Muscle layer of colon (tissue), 2 donors: ENCODE measurements around the gene SREBF2.

ENCODE experiments used
- H3K27ac ChIP-seq: one replicate; pipeline ENCODE4 v1.7.0; 2013; ENCODE audit warnings: low read depth, mild to moderate bottlenecking, low read length, moderate library complexity
- H3K27me3 ChIP-seq, 2 donors: one replicate each; pipeline ENCODE4 v1.7.0; 2013; ENCODE audit warnings: low read length in 2 of 2, mild to moderate bottlenecking in 2 of 2; ENCODE audit not compliant: insufficient read depth in 2 of 2, control insufficient read depth in 1 of 2
- H3K36me3 ChIP-seq: one replicate; pipeline ENCODE4 v1.7.0; 2013; ENCODE audit warnings: mild to moderate bottlenecking, low read length; ENCODE audit not compliant: insufficient read depth
- H3K4me1 ChIP-seq: one replicate; pipeline ENCODE4 v1.7.0; 2013; ENCODE audit warnings: mild to moderate bottlenecking, low read length; ENCODE audit not compliant: insufficient read depth
- H3K4me3 ChIP-seq, 2 donors: one replicate each; pipeline ENCODE4 v1.7.0; 2013; ENCODE audit warnings: low read length in 2 of 2, low read depth in 1 of 2, mild to moderate bottlenecking in 1 of 2, moderate library complexity in 1 of 2
- H3K9ac ChIP-seq: one replicate; pipeline ENCODE4 v1.7.0; 2013; ENCODE audit warnings: low read length
- H3K9me3 ChIP-seq: one replicate; pipeline ENCODE4 v1.7.0; 2013; ENCODE audit warnings: mild to moderate bottlenecking, low read length
- donor health status: abdominal sarcoma.
- donor health status: Adenocarcinoma of cecum.

SREBF2 gene

DNA sequence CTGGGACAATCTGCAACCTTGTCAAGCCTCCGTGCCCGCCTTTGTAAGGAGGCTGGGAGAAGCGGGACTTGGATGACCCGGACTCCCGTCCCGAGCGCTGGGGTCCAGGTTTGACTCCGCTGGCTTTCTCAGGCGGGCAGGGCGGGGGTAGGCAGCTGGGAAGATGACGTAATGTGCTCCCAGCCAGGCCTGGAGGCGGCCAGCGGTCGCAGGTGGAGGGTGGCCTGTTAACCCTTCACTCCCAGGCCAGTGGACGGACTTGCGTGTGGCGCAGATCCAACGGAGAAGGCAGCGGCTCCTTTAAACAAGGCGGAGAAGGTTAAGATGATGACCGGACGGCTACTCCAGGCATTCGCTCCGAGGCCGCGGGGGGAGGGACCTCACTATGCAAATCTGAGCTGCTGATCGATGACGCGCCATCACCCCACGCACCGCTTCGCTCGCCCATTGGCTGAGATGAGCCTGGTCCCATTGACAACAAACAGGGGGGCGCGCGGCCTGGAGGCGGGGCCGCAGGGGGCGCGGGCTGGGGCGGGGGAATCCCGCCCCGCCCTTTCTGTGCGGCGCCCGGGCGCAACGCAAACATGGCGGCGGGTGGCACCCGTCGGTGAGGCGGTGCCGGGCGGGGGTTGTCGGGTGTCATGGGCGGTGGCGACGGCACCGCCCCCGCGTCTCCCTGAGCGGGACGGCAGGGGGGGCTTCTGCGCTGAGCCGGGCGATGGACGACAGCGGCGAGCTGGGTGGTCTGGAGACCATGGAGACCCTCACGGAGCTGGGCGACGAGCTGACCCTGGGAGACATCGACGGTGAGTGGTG lies at the start of gene SREBF2:
Gene SREBF2 (plus strand): TSS at position 553 of the 816 bp plus-strand sequence. CDS start 166 bp downstream, at position 719.
- Histone ChIP-seq H3K36me3 (peaks cover 11% of the 10 kb centered on the region), H3K27me3 (no peaks in the 10 kb centered on the region), H3K4me1 (peaks cover 10% of the 10 kb centered on the region), H3K4me3 (peak within 1 kb of the TSS; percentile 53 to 78), H3K9ac (peak within 1 kb of the TSS; percentile 41), H3K9me3 (no peaks in the 10 kb centered on the region), H3K27ac (peak within 1 kb of the TSS; percentile 86)

DNA sequence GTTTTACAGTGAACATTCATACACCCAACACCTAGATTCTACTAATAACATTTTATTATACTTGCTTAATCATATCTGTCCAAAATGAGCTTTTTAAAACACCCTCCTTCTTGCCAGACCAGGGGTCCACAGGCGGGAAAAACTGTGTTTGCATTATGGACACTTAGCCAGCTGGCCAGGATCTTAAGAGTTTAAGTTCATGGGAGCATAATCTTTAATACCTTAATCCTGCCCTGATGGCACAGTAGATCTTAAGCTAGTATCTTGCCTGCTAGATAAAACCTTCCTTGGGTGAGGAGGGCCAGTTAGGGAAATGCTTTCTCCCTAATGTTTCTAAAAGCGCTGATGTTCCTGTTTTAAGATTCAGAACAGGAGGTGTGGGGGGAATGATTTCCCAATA lies 45.6 kb upstream of the SREBF2 start:
- no peak overlapping the region for H3K4me3 ChIP-seq
- H3K4me1 ChIP-seq: no peaks in the 10 kb centered on the region
- no peaks in the 10 kb centered on the region for H3K9me3 ChIP-seq
- H3K27me3 ChIP-seq: no peaks in the 10 kb centered on the region
- H3K9ac ChIP-seq: no peak overlapping the region
- no peaks in the 10 kb centered on the region for H3K36me3 ChIP-seq
- no peak overlapping the region for H3K27ac ChIP-seq

DNA sequence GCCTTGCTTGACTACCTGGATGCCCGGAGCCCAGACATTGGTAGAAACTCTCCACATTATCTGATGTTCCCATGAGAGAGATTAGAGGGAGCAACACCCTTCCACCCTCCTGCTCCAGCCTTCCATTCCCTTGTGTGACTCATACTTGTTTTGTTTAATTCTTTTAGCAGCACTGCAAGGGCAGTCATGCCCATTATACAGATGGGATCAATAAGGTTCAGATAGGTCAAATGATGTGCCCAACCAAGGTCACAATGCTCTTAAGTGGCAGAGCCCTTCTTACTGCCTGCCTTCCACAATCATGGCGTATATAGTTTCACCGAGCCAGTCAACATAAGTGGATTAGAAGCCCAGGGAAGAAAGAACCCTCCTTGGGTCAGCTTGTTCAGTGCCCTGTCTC lies 39.0 kb upstream of the SREBF2 start:
- no peak overlapping the region for H3K4me3 ChIP-seq
- H3K9ac ChIP-seq: no peak overlapping the region
- no peaks in the 10 kb centered on the region for H3K36me3 ChIP-seq
- H3K4me1 ChIP-seq: no peaks in the 10 kb centered on the region
- H3K27ac ChIP-seq: no peak overlapping the region
- no peaks in the 10 kb centered on the region for H3K27me3 ChIP-seq
- no peaks in the 10 kb centered on the region for H3K9me3 ChIP-seq

DNA sequence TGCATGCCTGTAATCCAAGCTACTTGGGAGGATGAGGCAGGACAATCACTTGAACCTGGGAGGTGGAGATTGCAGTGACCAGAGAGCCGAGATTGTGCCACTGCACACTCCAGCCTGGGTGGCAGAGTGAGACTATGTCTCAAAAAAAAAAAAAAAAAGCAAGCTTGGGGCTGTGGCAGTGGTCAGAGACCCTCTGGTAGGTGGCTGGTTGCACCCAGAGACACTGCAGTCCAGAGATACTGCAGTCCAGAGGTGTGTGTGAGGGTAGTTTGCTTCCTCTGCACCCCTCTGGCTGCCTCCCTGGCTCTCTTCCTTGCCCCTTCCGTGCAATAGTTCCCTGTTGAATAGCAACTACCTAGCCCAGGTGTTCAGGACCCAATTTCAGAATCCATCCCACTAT lies 34.2 kb upstream of the SREBF2 start:
- Histone ChIP-seq H3K9ac (no peak overlapping the region), H3K36me3 (no peaks in the 10 kb centered on the region), H3K27ac (no peak overlapping the region), H3K27me3 (no peaks in the 10 kb centered on the region), H3K4me3 (no peak overlapping the region), H3K9me3 (no peaks in the 10 kb centered on the region), H3K4me1 (peaks cover 19% of the 10 kb centered on the region)

- peak overlapping the region; percentile 90 for H3K9ac ChIP-seq
- peaks cover 19% of the 10 kb centered on the region for H3K4me1 ChIP-seq
- H3K36me3 ChIP-seq: no peaks in the 10 kb centered on the region
- H3K27me3 ChIP-seq: no peaks in the 10 kb centered on the region
- H3K4me3 ChIP-seq: peak overlapping the region; percentile 89 to 97
- peak overlapping the region; percentile 82 for H3K27ac ChIP-seq
- no peaks in the 10 kb centered on the region for H3K9me3 ChIP-seq
These were observed 33.2 kb upstream of the SREBF2 start for GRCh38 chr22:41799486-41800347.

DNA sequence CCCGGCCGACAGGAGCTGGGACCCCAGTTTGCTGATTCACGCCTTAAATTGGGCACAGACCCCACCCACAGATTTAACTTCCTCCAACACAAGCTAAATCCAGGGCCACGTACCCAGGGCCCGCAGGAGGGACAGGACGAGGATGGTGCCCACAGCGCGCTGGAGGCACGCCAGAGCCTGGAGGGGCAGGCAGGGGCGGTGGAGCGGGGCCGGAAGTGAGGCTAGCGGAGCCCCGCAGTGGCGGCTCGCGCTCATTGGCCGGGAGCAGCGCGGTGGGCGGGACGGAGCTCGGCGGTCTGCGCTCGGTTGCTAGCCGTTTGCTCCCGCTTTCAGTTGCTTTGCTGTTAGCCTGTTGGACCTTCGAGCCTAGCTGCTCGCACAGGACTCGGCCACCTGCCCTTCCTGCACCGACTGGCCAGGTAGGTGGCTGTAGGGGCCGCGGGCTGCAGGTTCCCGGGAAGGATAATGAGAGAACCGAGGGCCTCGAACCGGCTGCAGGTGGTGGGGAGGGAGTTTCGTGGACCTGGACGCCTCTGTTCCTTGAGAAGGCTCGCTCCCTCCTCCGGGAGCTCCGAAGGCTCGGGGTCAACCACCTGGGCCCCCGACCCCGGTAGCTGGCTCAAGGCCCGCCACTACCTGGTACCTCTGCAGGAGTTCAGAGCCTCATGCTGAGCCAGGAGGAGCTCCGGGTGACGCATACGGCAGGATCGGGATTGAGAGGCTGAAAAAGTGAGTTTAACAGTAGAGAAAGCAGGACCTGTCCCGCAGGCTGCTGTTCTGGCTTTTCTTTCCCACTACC lies 32.4 kb upstream of the SREBF2 start, which contains the start of gene CCDC134:
Gene CCDC134 (plus strand): TSS at position 332 of the 799 bp plus-strand sequence. CDS start 8,212 bp downstream, outside the sequence.
- H3K27me3 ChIP-seq: no peaks in the 10 kb centered on the region
- H3K4me1 ChIP-seq: peaks cover 19% of the 10 kb centered on the region
- H3K9ac ChIP-seq: peak within 1 kb of the TSS; percentile 90
- no peaks in the 10 kb centered on the region for H3K36me3 ChIP-seq
- H3K27ac ChIP-seq: peak within 1 kb of the TSS; percentile 82
- H3K9me3 ChIP-seq: no peaks in the 10 kb centered on the region
- peak within 1 kb of the TSS; percentile 89 to 97 for H3K4me3 ChIP-seq

DNA sequence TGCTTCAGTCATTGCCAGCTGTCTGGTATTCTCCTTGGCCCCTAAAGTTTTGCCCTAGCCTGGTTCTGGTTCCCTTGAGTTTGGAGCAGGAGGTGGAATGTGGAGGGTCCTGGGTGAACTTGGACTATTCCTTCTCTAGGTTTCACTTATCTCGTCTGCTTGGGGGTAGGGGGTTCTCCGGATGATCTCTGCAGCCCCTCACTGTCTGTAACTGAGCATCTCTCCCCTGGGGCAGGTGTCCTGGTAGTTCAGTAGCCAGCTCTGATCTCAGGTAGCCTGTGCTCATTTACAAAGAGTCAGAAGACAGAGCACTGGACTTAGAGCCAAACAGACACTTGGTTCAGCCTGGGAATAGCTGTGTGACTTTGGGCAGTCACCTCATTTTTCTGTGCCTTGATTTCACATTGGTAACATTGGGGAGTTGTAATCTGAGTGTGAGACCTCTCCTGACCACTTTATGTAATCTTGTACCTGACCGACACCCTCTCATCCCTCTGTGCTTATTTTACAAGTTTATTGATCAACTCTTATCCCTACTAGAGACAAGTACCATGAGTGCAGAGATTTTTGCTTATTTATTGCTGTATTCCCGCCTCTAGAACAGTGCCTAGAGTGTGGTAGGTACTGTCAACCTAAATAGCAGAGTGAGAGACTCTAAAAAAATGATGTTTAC lies 31.6 kb upstream of the SREBF2 start:
- Histone ChIP-seq H3K27ac (no peak overlapping the region), H3K27me3 (no peaks in the 10 kb centered on the region), H3K9me3 (no peaks in the 10 kb centered on the region), H3K36me3 (no peaks in the 10 kb centered on the region), H3K9ac (peak overlapping the region; percentile 50), H3K4me3 (peak overlapping the region; percentile 89 to 97), H3K4me1 (peaks cover 19% of the 10 kb centered on the region)

DNA sequence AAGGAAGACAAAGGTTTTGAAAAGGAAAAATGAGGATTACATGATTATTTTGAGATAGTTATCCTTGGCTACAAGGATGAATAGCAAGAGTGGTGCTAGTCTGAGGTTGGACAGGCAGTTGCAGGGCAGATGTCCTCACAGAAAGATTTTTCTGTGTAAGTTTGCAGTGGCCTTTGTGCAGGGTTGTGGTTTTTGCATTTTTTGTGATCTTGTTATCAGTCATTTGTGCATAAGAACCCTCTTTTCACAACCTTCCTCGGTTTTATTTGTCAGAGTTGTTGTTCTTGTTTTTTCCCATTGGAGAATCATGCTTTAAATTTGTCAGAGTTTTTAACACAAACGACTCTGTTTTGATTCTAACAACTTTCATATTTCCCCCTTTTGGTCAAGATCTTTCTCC lies 31.0 kb upstream of the SREBF2 start:
- H3K27ac ChIP-seq: no peak overlapping the region

DNA sequence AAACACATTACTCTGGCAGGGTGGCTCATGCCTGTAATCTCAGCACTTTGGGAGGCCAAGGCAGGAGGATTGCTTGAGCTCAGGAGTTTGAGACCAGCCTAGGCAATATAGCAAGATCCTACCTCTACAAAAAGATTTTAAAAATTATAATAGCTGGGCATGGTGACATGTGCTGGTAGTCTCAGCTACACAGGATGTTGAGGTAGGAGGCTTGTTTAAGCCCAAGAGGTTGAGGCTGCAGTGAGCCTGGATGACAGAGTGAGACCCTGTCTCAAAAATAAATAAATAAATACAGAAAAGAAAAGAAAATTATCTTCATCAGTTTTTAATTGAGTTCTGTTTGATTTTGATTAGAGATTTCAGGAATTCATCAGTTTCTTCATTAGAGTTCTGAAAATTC lies 27.3 kb upstream of the SREBF2 start:
- Histone ChIP-seq H3K27ac (no peak overlapping the region), H3K36me3 (peaks cover 8% of the 10 kb centered on the region), H3K9ac (no peak overlapping the region), H3K27me3 (no peaks in the 10 kb centered on the region), H3K4me3 (no peak overlapping the region), H3K4me1 (peaks cover 10% of the 10 kb centered on the region), H3K9me3 (no peaks in the 10 kb centered on the region)

More for the DNA sequence above, 31.0 kb upstream of the SREBF2 start:
- peaks cover 19% of the 10 kb centered on the region for H3K4me1 ChIP-seq
- H3K9ac ChIP-seq: no peak overlapping the region
- no peaks in the 10 kb centered on the region for H3K9me3 ChIP-seq
- H3K36me3 ChIP-seq: no peaks in the 10 kb centered on the region
- peak overlapping the region in 1 of 2 donors; percentile 97 for H3K4me3 ChIP-seq
- no peaks in the 10 kb centered on the region for H3K27me3 ChIP-seq

DNA sequence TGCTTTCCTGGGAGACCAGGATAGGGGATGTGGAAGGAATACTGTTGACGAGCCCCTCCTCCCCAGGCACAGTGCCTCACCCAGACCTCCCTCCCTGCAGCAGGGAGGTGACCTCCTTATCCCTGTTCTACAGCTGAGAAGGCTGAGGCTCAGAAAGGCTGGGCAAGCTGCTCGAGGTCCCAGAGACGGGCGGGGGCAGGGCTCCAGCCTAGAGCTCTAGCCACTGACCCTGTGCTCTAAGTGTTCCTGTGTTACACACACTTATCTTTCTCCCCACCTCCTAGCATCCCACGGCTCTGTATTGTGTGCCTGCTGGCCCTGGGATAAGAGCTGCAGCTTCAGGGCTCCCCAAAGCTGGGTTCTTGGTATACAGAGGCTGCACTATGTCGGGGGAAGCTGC lies 24.5 kb upstream of the SREBF2 start:
- Histone ChIP-seq H3K4me3 (no peak overlapping the region), H3K4me1 (no peaks in the 10 kb centered on the region), H3K9ac (no peak overlapping the region), H3K27ac (no peak overlapping the region), H3K9me3 (no peaks in the 10 kb centered on the region), H3K36me3 (peaks cover 15% of the 10 kb centered on the region), H3K27me3 (no peaks in the 10 kb centered on the region)
